ENCODE data around the gene F5. TPM values are rescaled to one million over a fixed set of nuclear protein-coding genes. Genes with fewer than 3 reads are reported as not detected.

Gene F5
- total RNA-seq, 1 experiment from 2014 or later, result 0.09 TPM

- H3K36me3 Mint-ChIP-seq (ENCODE audit: insufficient read depth, unreplicated experiment), result no peaks in the 10 kb centered on the region
- peaks cover 18% of the 10 kb centered on the region for H3K27me3 Mint-ChIP-seq (ENCODE audit: insufficient read depth, unreplicated experiment)
- BruUV-seq (replicated peaks), result no TSS peak
- no peak for TF ChIP-seq CTCF (IDR thresholded peaks at IDR 0.05; ENCODE audit: unreplicated experiment)
- POLR2A ChIA-PET, result interaction anchor here (0.7 kb wide), 1 partner anchor 44 kb away, joined by 3 read pairs; no protein-coding TSS in a partner anchor
- no peak overlapping the region for H3K4me3 Mint-ChIP-seq (ENCODE audit: unreplicated experiment)
- no peaks in the 10 kb centered on the region for H3K9me3 Mint-ChIP-seq (ENCODE audit: unreplicated experiment)
- H3K27ac Mint-ChIP-seq (ENCODE audit: low read depth, unreplicated experiment), result no peak overlapping the region
- no peaks in the 10 kb centered on the region for H3K4me1 Mint-ChIP-seq (ENCODE audit: insufficient read depth, unreplicated experiment)
- no peak for DNase-seq (ENCODE audit: unreplicated experiment)
- CTCF ChIA-PET, result interaction anchor here (0.7 to 1.0 kb wide), 4 partner anchors 9 to 1577 kb away, joined by 3 to 5 read pairs (median 4); no protein-coding TSS in a partner anchor
- intact Hi-C loops (cut with micrococcal nuclease), result no loop called here
These were observed 45.0 kb upstream of the F5 start for GRCh38 chr1:169631249-169631648.

GRCh38 chr1:169630006-169630405 lies 43.7 kb upstream of the F5 start, which contains the start of gene SELP:
Gene SELP, minus strand, starts transcription at chr1:169630124. Its CDS starts 50 bp downstream, at chr1:169630074.
- intact Hi-C loops (cut with micrococcal nuclease), result no loop called here
- TF ChIP-seq CTCF (IDR thresholded peaks at IDR 0.05; ENCODE audit: unreplicated experiment), result no peak
- CTCF ChIA-PET, result interaction anchor here (0.6 to 1.2 kb wide), 5 partner anchors 26 to 1344 kb away, joined by 3 to 5 read pairs (median 3); no protein-coding TSS in a partner anchor
- Mint-ChIP-seq H3K4me3 (ENCODE audit: unreplicated experiment) (no peak within 1 kb of the TSS), H3K4me1 (ENCODE audit: insufficient read depth, unreplicated experiment) (no peaks in the 10 kb centered on the region), H3K27ac (ENCODE audit: low read depth, unreplicated experiment) (no peak within 1 kb of the TSS), H3K36me3 (ENCODE audit: insufficient read depth, unreplicated experiment) (no peaks in the 10 kb centered on the region), H3K27me3 (ENCODE audit: insufficient read depth, unreplicated experiment) (peaks cover 31% of the 10 kb centered on the region), H3K9me3 (ENCODE audit: unreplicated experiment) (no peaks in the 10 kb centered on the region)
- POLR2A ChIA-PET, result no interaction called here
- DNase-seq (ENCODE audit: unreplicated experiment), result no peak
- BruUV-seq (replicated peaks), result no TSS peak

GRCh38 chr1:169624912-169625311 lies 38.6 kb upstream of the F5 start:
- no peaks in the 10 kb centered on the region for H3K9me3 Mint-ChIP-seq (ENCODE audit: unreplicated experiment)
- H3K27me3 Mint-ChIP-seq (ENCODE audit: insufficient read depth, unreplicated experiment), result peaks cover 38% of the 10 kb centered on the region
- H3K4me1 Mint-ChIP-seq (ENCODE audit: insufficient read depth, unreplicated experiment), result no peaks in the 10 kb centered on the region
- H3K36me3 Mint-ChIP-seq (ENCODE audit: insufficient read depth, unreplicated experiment), result no peaks in the 10 kb centered on the region
- no peak overlapping the region for H3K4me3 Mint-ChIP-seq (ENCODE audit: unreplicated experiment)
- CTCF ChIA-PET, result interaction anchor here (0.6 to 1.3 kb wide), 5 partner anchors 23 to 170 kb away, joined by 3 to 5 read pairs (median 4); partner anchors contain the start of gene METTL18
- H3K27ac Mint-ChIP-seq (ENCODE audit: low read depth, unreplicated experiment), result no peak overlapping the region
- no peak for TF ChIP-seq CTCF (IDR thresholded peaks at IDR 0.05; ENCODE audit: unreplicated experiment)
- DNase-seq (ENCODE audit: unreplicated experiment), result no peak
- BruUV-seq (replicated peaks), result no TSS peak
- POLR2A ChIA-PET, result no interaction called here
- intact Hi-C loops (cut with micrococcal nuclease), result no loop called here

- intact Hi-C loops (cut with micrococcal nuclease), result no loop called here
- BruUV-seq (replicated peaks), result no TSS peak
- Mint-ChIP-seq H3K36me3 (ENCODE audit: insufficient read depth, unreplicated experiment) (no peaks in the 10 kb centered on the region), H3K9me3 (ENCODE audit: unreplicated experiment) (no peaks in the 10 kb centered on the region), H3K27ac (ENCODE audit: low read depth, unreplicated experiment) (no peak overlapping the region), H3K4me1 (ENCODE audit: insufficient read depth, unreplicated experiment) (no peaks in the 10 kb centered on the region), H3K4me3 (ENCODE audit: unreplicated experiment) (no peak overlapping the region), H3K27me3 (ENCODE audit: insufficient read depth, unreplicated experiment) (peaks cover 38% of the 10 kb centered on the region)
- POLR2A ChIA-PET, result interaction anchor here (0.7 kb wide), 1 partner anchor 14 kb away, joined by 3 read pairs; no protein-coding TSS in a partner anchor
- no peak for TF ChIP-seq CTCF (IDR thresholded peaks at IDR 0.05; ENCODE audit: unreplicated experiment)
- no peak for DNase-seq (ENCODE audit: unreplicated experiment)
- CTCF ChIA-PET, result interaction anchor here (0.5 kb wide), 1 partner anchor 45 kb away, joined by 4 read pairs; no protein-coding TSS in a partner anchor
These were observed 37.8 kb upstream of the F5 start for GRCh38 chr1:169624122-169624521.
